T-helper 2 cell treated with Interferon-gamma antibody and Interleukin-4, amounts not matched to agents 100 ng/mL and 5 ng/mL, for 36 hours (primary cell): ENCODE measurements around the gene BMP8A. TPM values are rescaled to one million over a fixed set of nuclear protein-coding genes. Genes with fewer than 3 reads are reported as not detected.
"Not testable (repeated sequence)": the region's sequence is repeated elsewhere in the genome, so short reads cannot be mapped to it uniquely, and the experiment has no call there.

Experiments
- intact Hi-C: fragments of 100-400 bp; cut with micrococcal nuclease; formaldehyde crosslinking; loops from one replicate; pipeline ENCODE4 v1.15.1; 2023
- total RNA-seq: library from RNA; stranded (reverse); gene quantifications from 2 replicates; pipeline ENCODE4 v1.2.3, GENCODE V29; 2022

Gene BMP8A
- total RNA-seq, 1 donor from 2014 or later, result not detected

- intact Hi-C loops, result no loop called here
Observed at GRCh38 chr1:39526466-39527189, 35.2 kb downstream of the BMP8A start.

- intact Hi-C loops, result not testable (repeated sequence)
Observed at GRCh38 chr1:39527190-39527579, 35.7 kb downstream of the BMP8A start.

GRCh38 chr1:39528082-39528481 lies 36.6 kb downstream of the BMP8A start:
- intact Hi-C loops, result no loop called here

GRCh38 chr1:39529901-39530535 lies 38.6 kb downstream of the BMP8A start:
- intact Hi-C loops, result no loop called here

- intact Hi-C loops, result no loop called here
Observed at GRCh38 chr1:39531526-39531925, 40.1 kb downstream of the BMP8A start.

GRCh38 chr1:39533442-39533841 lies 42.0 kb downstream of the BMP8A start:
- intact Hi-C loops, result no loop called here

- intact Hi-C loops, result loop anchor here (5.0 kb wide), 1 partner anchor 431 kb away; no protein-coding TSS in a partner anchor
Observed at GRCh38 chr1:39538531-39539251, 47.3 kb downstream of the BMP8A start.

GRCh38 chr1:39539252-39539790 lies 47.9 kb downstream of the BMP8A start:
- intact Hi-C loops, result loop anchor here (5.0 kb wide), 1 partner anchor 432 kb away; no protein-coding TSS in a partner anchor

- intact Hi-C loops, result no loop called here
Observed at GRCh38 chr1:39540504-39541031, 49.1 kb downstream of the BMP8A start.

- intact Hi-C loops, result no loop called here
Observed at GRCh38 chr1:39542924-39543323, 51.5 kb downstream of the BMP8A start.

GRCh38 chr1:39544327-39544726 lies 52.9 kb downstream of the BMP8A start:
- intact Hi-C loops, result no loop called here

- intact Hi-C loops, result no loop called here
Observed at GRCh38 chr1:39545531-39545930, 54.1 kb downstream of the BMP8A start.

- intact Hi-C loops, result no loop called here
Observed at GRCh38 chr1:39554277-39554676, 62.8 kb downstream of the BMP8A start.

GRCh38 chr1:39561279-39561678 lies 69.8 kb downstream of the BMP8A start:
- intact Hi-C loops, result loop anchor here (2.0 to 10.0 kb wide), 2 partner anchors 14 to 246 kb away; no protein-coding TSS in a partner anchor

GRCh38 chr1:39562886-39563285 lies 71.5 kb downstream of the BMP8A start:
- intact Hi-C loops, result loop anchor here (10.0 kb wide), 1 partner anchor 248 kb away; no protein-coding TSS in a partner anchor

GRCh38 chr1:39563669-39564068 lies 72.2 kb downstream of the BMP8A start:
- intact Hi-C loops, result loop anchor here (10.0 kb wide), 1 partner anchor 249 kb away; no protein-coding TSS in a partner anchor

GRCh38 chr1:39564340-39564739 lies 72.9 kb downstream of the BMP8A start:
- intact Hi-C loops, result loop anchor here (10.0 kb wide), 1 partner anchor 250 kb away; no protein-coding TSS in a partner anchor

GRCh38 chr1:39564941-39565340 lies 73.5 kb downstream of the BMP8A start:
- intact Hi-C loops, result loop anchor here (10.0 kb wide), 1 partner anchor 250 kb away; no protein-coding TSS in a partner anchor

GRCh38 chr1:39566441-39567137 lies 75.2 kb downstream of the BMP8A start:
- intact Hi-C loops, result loop anchor here (10.0 kb wide), 1 partner anchor 252 kb away; no protein-coding TSS in a partner anchor

GRCh38 chr1:39567302-39567701 lies 75.9 kb downstream of the BMP8A start:
- intact Hi-C loops, result loop anchor here (10.0 kb wide), 1 partner anchor 253 kb away; no protein-coding TSS in a partner anchor
